H9 (cell line): ENCODE data around the gene IGSF3. TPM values are rescaled to one million over a fixed set of nuclear protein-coding genes. Genes with fewer than 3 reads are reported as not detected.
A peak's percentile ranks its signal among the peaks of the same experiment; 100 is the strongest.
"Not testable (repeated sequence)": the region's sequence is repeated elsewhere in the genome, so short reads cannot be mapped to it uniquely, and the experiment has no call there.

ENCODE experiments used
- DNase-seq: peaks from one replicate; pipeline ENCODE4 v3.0.0-alpha.2; 2017
- H2AFZ ChIP-seq: one replicate; pipeline ENCODE4 v1.6.1; 2013; ENCODE audit warnings: mild to moderate bottlenecking, low read length, control low read depth, moderate library complexity
- H2AK5ac ChIP-seq: 2 replicates; pipeline ENCODE4 v1.6.1; 2013; ENCODE audit warnings: low read length, control low read depth, mixed read lengths; ENCODE audit not compliant: insufficient read length
- H2BK120ac ChIP-seq: one replicate; pipeline ENCODE4 v1.6.1; 2013; ENCODE audit warnings: low read depth, mild to moderate bottlenecking, low read length, control low read depth, inconsistent platforms; ENCODE audit not compliant: poor library complexity, severe bottlenecking
- H2BK12ac ChIP-seq: 2 replicates; pipeline ENCODE4 v1.6.1; 2013; ENCODE audit warnings: low read length, control low read depth, mixed read lengths, low read depth; ENCODE audit not compliant: insufficient read length
- H2BK15ac ChIP-seq: 2 replicates; pipeline ENCODE4 v1.6.1; 2013; ENCODE audit warnings: low read depth, low read length, control low read depth
- H2BK20ac ChIP-seq: one replicate; pipeline ENCODE4 v1.6.1; 2013; ENCODE audit warnings: low read depth, mild to moderate bottlenecking, low read length, control low read depth, inconsistent platforms; ENCODE audit not compliant: poor library complexity, severe bottlenecking
- H2BK5ac ChIP-seq: 2 replicates; pipeline ENCODE4 v1.6.1; 2013; ENCODE audit warnings: low read length, control low read depth, mixed read lengths; ENCODE audit not compliant: insufficient read length
- H3K14ac ChIP-seq: 2 replicates; pipeline ENCODE4 v1.6.1; 2013; ENCODE audit warnings: low read length, control low read depth; ENCODE audit not compliant: insufficient read depth
- H3K18ac ChIP-seq: 2 replicates; pipeline ENCODE4 v1.6.1; 2013; ENCODE audit warnings: low read depth, mild to moderate bottlenecking, mixed read lengths, low read length, control low read depth; ENCODE audit not compliant: insufficient read length
- H3K23ac ChIP-seq: 2 replicates; pipeline ENCODE4 v1.6.1; 2013; ENCODE audit warnings: low read length, control low read depth, mixed read lengths, low read depth; ENCODE audit not compliant: insufficient read length
- H3K23me2 ChIP-seq: 2 replicates; pipeline ENCODE4 v1.6.1; 2013; ENCODE audit warnings: low read depth, mild to moderate bottlenecking, mixed read lengths, low read length, control low read depth; ENCODE audit not compliant: insufficient read length, poor library complexity, severe bottlenecking
- H3K27ac ChIP-seq: 2 replicates; pipeline ENCODE4 v1.5.1; 2013; ENCODE audit warnings: low read length, control low read depth, mixed read lengths, low read depth; ENCODE audit not compliant: insufficient read length
- H3K27me3 ChIP-seq: 2 replicates; pipeline ENCODE4 v1.6.1; 2013; ENCODE audit warnings: low read length, control low read depth, inconsistent platforms; ENCODE audit not compliant: insufficient read depth
- H3K4ac ChIP-seq: 2 replicates; pipeline ENCODE4 v1.6.1; 2013; ENCODE audit warnings: low read depth, mild to moderate bottlenecking, control low read depth, inconsistent platforms, low read length, moderate library complexity
- H3K4me1 ChIP-seq: 2 replicates; pipeline ENCODE4 v1.6.1; 2013; ENCODE audit warnings: low read length, control low read depth, inconsistent platforms; ENCODE audit not compliant: insufficient read depth
- H3K4me2 ChIP-seq: 2 replicates; pipeline ENCODE4 v1.6.1; 2013; ENCODE audit warnings: low read length, control low read depth, mixed read lengths; ENCODE audit not compliant: insufficient read length, insufficient read depth
- H3K56ac ChIP-seq: 2 replicates; pipeline ENCODE4 v1.6.1; 2013; ENCODE audit warnings: low read depth, mild to moderate bottlenecking, mixed read lengths, low read length, control low read depth; ENCODE audit not compliant: insufficient read length
- H3K79me1 ChIP-seq: 2 replicates; pipeline ENCODE4 v1.6.1; 2013; ENCODE audit warnings: low read depth, mild to moderate bottlenecking, moderate library complexity, low read length, control low read depth, inconsistent platforms; ENCODE audit not compliant: insufficient read depth, poor library complexity, severe bottlenecking
- H3K79me2 ChIP-seq: 2 replicates; pipeline ENCODE4 v1.6.1; 2013; ENCODE audit warnings: low read length, control low read depth, inconsistent platforms; ENCODE audit not compliant: insufficient read depth
- H3K9ac ChIP-seq: 2 replicates; pipeline ENCODE4 v1.6.1; 2013; ENCODE audit warnings: low read length, control low read depth, mixed read lengths; ENCODE audit not compliant: insufficient read length; ENCODE audit errors: extremely low read depth
- H3K9me3 ChIP-seq: one replicate; pipeline ENCODE4 v1.6.1; 2013; ENCODE audit warnings: low read depth, low read length, inconsistent platforms; ENCODE audit not compliant: control insufficient read depth
- H3T11ph ChIP-seq: one replicate; pipeline ENCODE4 v1.6.1; 2013; ENCODE audit warnings: mild to moderate bottlenecking, low read length, control low read depth, inconsistent platforms
- H4K20me1 ChIP-seq: one replicate; pipeline ENCODE4 v1.6.1; 2013; ENCODE audit not compliant: control insufficient read depth, insufficient read length, insufficient read depth
- H4K5ac ChIP-seq: 2 replicates; pipeline ENCODE4 v1.6.1; 2013; ENCODE audit warnings: low read depth, mild to moderate bottlenecking, mixed read lengths, low read length, control low read depth; ENCODE audit not compliant: insufficient read length
- H4K8ac ChIP-seq: replicated peaks from 2 replicates; pipeline ENCODE4 v1.6.1; 2013; ENCODE audit warnings: low read length, control low read depth, mixed read lengths, low read depth; ENCODE audit not compliant: insufficient read length
- H4K91ac ChIP-seq: 2 replicates; pipeline ENCODE4 v1.6.1; 2013; ENCODE audit warnings: low read depth, mild to moderate bottlenecking, moderate library complexity, mixed read lengths, low read length, control low read depth; ENCODE audit not compliant: insufficient read length
- H3K27ac Mint-ChIP-seq, 3 experiments: 2 replicates in 2 of 3; 3 replicates in 1 of 3; pipeline ENCODE4 v1.8.0; 2020 to 2021; ENCODE audit warnings: mixed read lengths in 3 of 3, mild to moderate bottlenecking in 1 of 3, moderate library complexity in 1 of 3
- H3K27me3 Mint-ChIP-seq: 2 replicates; pipeline ENCODE4 v1.8.0; 2021; ENCODE audit warnings: low read depth, mild to moderate bottlenecking, moderate library complexity, mixed read lengths
- H3K36me3 Mint-ChIP-seq, 3 experiments: 2 replicates in 2 of 3; 3 replicates in 1 of 3; pipeline ENCODE4 v1.8.0; 2020 to 2021; ENCODE audit warnings: low read depth in 3 of 3, mixed read lengths in 3 of 3; ENCODE audit not compliant: insufficient read depth in 1 of 3
- H3K4me1 Mint-ChIP-seq, 2 experiments: 2 replicates each; pipeline ENCODE4 v1.8.0; 2020; ENCODE audit warnings: mixed read lengths in 2 of 2
- H3K4me3 Mint-ChIP-seq, 2 experiments: 2 replicates in 1 of 2; 3 replicates in 1 of 2; pipeline ENCODE4 v1.8.0; 2020 to 2021; ENCODE audit warnings: mild to moderate bottlenecking in 2 of 2, mixed read lengths in 2 of 2, moderate library complexity in 1 of 2
- H3K9me3 Mint-ChIP-seq, 2 experiments: 2 replicates in 1 of 2; 3 replicates in 1 of 2; pipeline ENCODE4 v1.8.0; 2020; ENCODE audit warnings: mild to moderate bottlenecking in 2 of 2, mixed read lengths in 2 of 2, moderate library complexity in 1 of 2
- CTCF ChIP-seq: fragments of 200-600 bp; sonication (generic); conservative IDR thresholded peaks from 3 replicates; pipeline ENCODE4 v1.8.0; 2021; ENCODE audit warnings: antibody characterized with exemption, mild to moderate bottlenecking
- WGBS: extraction: QIAGEN DNeasy Blood & Tissue Kit; methylation state at CpG from one replicate; pipeline ENCODE4 v1.1.7; 2013; ENCODE audit warnings: missing lambda C conversion rate, low lambda C conversion rate, mixed read lengths; ENCODE audit not compliant: insufficient read length; ENCODE audit errors: extremely low coverage; 5-methylcytosine and 5-hydroxymethylcytosine counted together
- total RNA-seq: library from RNA; stranded (reverse); gene quantifications from 2 replicates; pipeline ENCODE4 v1.2.1, GENCODE V29; 2021

Gene IGSF3
- total RNA-seq, 1 experiment from 2014 or later = 19.1 TPM

GRCh38 chr1:116605315-116605714 lies 62.2 kb downstream of the IGSF3 start:
- Mint-ChIP-seq H3K36me3 (peaks cover 1 to 4% (median 3%) of the 10 kb centered on the region in 3 experiments; a peak in 5 of 7 replicates), H3K27me3 (no peaks in the 10 kb centered on the region), H3K27ac (no peak overlapping the region; a peak in 2 of 7 replicates), H3K9me3 (no peaks in the 10 kb centered on the region), H3K4me3 (no peak overlapping the region), H3K4me1 (peaks cover 33 to 50% of the 10 kb centered on the region in 2 experiments)
- Histone ChIP-seq H2BK15ac (no peak overlapping the region), H4K20me1 (no peaks in the 10 kb centered on the region), H3K9ac (no peak overlapping the region), H2AK5ac (no peak overlapping the region), H3K18ac (no peak overlapping the region), H3K27ac (no peak overlapping the region), H4K5ac (no peak overlapping the region), H3K56ac (no peak overlapping the region), H3T11ph (no peak overlapping the region), H3K9me3 (no peaks in the 10 kb centered on the region), H2BK20ac (no peak overlapping the region), H4K91ac (no peak overlapping the region), H3K14ac (no peak overlapping the region), H2BK12ac (no peak overlapping the region), H3K23ac (no peak overlapping the region), H3K4ac (no peak overlapping the region), H3K23me2 (no peaks in the 10 kb centered on the region), H3K79me1 (no peaks in the 10 kb centered on the region), H3K27me3 (no peaks in the 10 kb centered on the region), H3K4me2 (no peak overlapping the region), H2AFZ (no peak overlapping the region), H3K79me2 (no peaks in the 10 kb centered on the region), H2BK120ac (no peak overlapping the region), H2BK5ac (no peak overlapping the region), H3K4me1 (no peaks in the 10 kb centered on the region; the same call in 1 of the 2 replicates), H4K8ac (no peak overlapping the region)
- TF ChIP-seq CTCF = no peak
- WGBS = no CpG with 5 or more reads among the region's 1 CpG
- DNase-seq = no peak

- not testable (repeated sequence) for H3K18ac ChIP-seq, H2BK120ac ChIP-seq, H3K4me2 ChIP-seq, H3K4me1 ChIP-seq, H4K91ac ChIP-seq, H2BK15ac ChIP-seq, H3K14ac ChIP-seq, H2BK12ac ChIP-seq, H3K4ac ChIP-seq, H3T11ph ChIP-seq, H3K23ac ChIP-seq, H3K27me3 ChIP-seq, DNase-seq, H3K27ac ChIP-seq, H3K27me3 Mint-ChIP-seq, H3K79me1 ChIP-seq, H2BK5ac ChIP-seq, H3K56ac ChIP-seq, H4K8ac ChIP-seq, H4K20me1 ChIP-seq, H3K79me2 ChIP-seq, H3K9me3 ChIP-seq, H3K9ac ChIP-seq, H2BK20ac ChIP-seq, H3K4me3 Mint-ChIP-seq, H3K9me3 Mint-ChIP-seq, H3K23me2 ChIP-seq, H4K5ac ChIP-seq, H2AFZ ChIP-seq, H2AK5ac ChIP-seq
- H3K27ac Mint-ChIP-seq = peak overlapping the region in 1 of 3 experiments; percentile 39; a peak in 1 of 7 replicates
- H3K4me1 Mint-ChIP-seq = peaks cover 25 to 41% of the 10 kb centered on the region in 2 experiments
- H3K36me3 Mint-ChIP-seq = peaks cover 1 to 11% (median 3%) of the 10 kb centered on the region in 3 experiments; a peak in 4 of 7 replicates
- WGBS = no CpG with 5 or more reads among the region's 6 CpGs
Observed at GRCh38 chr1:116604408-116604807, 63.1 kb downstream of the IGSF3 start.
